NCI-H524 (cell line): ENCODE measurements around the gene LHPP.

Experiments used
- DNase-seq, 2 experiments: peaks; one replicate each; lab custom pipeline; 2025; lab: John Stamatoyannopoulos, UW

Gene LHPP

GRCh38 chr10:124521429-124521871, 59.8 kb downstream of the LHPP start:
- no peak for DNase-seq

- DNase-seq, result no peak
These were observed 60.7 kb downstream of the LHPP start for GRCh38 chr10:124522131-124522932.

- DNase-seq, result no peak
These were observed 61.6 kb downstream of the LHPP start for GRCh38 chr10:124522933-124523871.

- DNase-seq, result no peak
These were observed 62.3 kb downstream of the LHPP start for GRCh38 chr10:124523901-124524300.

GRCh38 chr10:124524991-124525653, 63.5 kb downstream of the LHPP start:
- DNase-seq, result no peak

GRCh38 chr10:124525751-124526600, 64.4 kb downstream of the LHPP start:
- DNase-seq, result no peak

- no peak for DNase-seq
These were observed 65.1 kb downstream of the LHPP start for GRCh38 chr10:124526621-124527267.

GRCh38 chr10:124527874-124528395, 66.3 kb downstream of the LHPP start:
- DNase-seq, result peak in 1 of 2 experiments; percentile 1

GRCh38 chr10:124529661-124530214, 68.1 kb downstream of the LHPP start:
- no peak for DNase-seq

- peak; percentile 4 to 47 for DNase-seq
These were observed 68.6 kb downstream of the LHPP start for GRCh38 chr10:124530215-124530665.

- no peak for DNase-seq
These were observed 69.2 kb downstream of the LHPP start for GRCh38 chr10:124530816-124531215.

- no peak for DNase-seq
These were observed 70.6 kb downstream of the LHPP start for GRCh38 chr10:124532106-124532641.

GRCh38 chr10:124532788-124533187, 71.2 kb downstream of the LHPP start:
- no peak for DNase-seq

GRCh38 chr10:124533266-124533665, 71.6 kb downstream of the LHPP start:
- no peak for DNase-seq

GRCh38 chr10:124534231-124534798, 72.7 kb downstream of the LHPP start:
- no peak for DNase-seq

GRCh38 chr10:124534826-124535601, 73.4 kb downstream of the LHPP start:
- no peak for DNase-seq

GRCh38 chr10:124535731-124536495, 74.3 kb downstream of the LHPP start:
- no peak for DNase-seq

GRCh38 chr10:124536496-124537050, 75.0 kb downstream of the LHPP start:
- no peak for DNase-seq
